OCI-LY7 (cell line): ENCODE data around the gene DOCK9. TPM values are rescaled to one million over a fixed set of nuclear protein-coding genes. Genes with fewer than 3 reads are reported as not detected.

Source experiments
- BruUV-seq: library from RNA; stranded (reverse); fragments of 400-500 nt; replicated peaks from 2 replicates; lab custom pipeline; 2021; lab: Mats Ljungman, UMichigan
- CTCF ChIA-PET: fragments of 300-600 bp; sonication (Branson Sonifier 250); formaldehyde crosslinking; loops from one replicate; lab custom pipeline; 2022; ENCODE audit warnings: antibody characterized with exemption; ENCODE audit not compliant: unreplicated experiment; lab: Charles Lee
- POLR2A ChIA-PET: fragments of 300-600 bp; sonication (Branson Sonifier 250); formaldehyde crosslinking; loops from one replicate; lab custom pipeline; 2022; ENCODE audit warnings: antibody characterized with exemption; lab: Charles Lee
- DNase-seq: peaks from one replicate; pipeline ENCODE4 v3.0.0-alpha.2; 2015; ENCODE audit warnings: low spot score
- H2AFZ ChIP-seq: fragments of 200-600 bp; sonication (generic), shearing (Covaris generic); 2 replicates; pipeline ENCODE4 v1.6.1; 2014; ENCODE audit warnings: mild to moderate bottlenecking, antibody characterized with exemption, low read length, moderate library complexity
- H3K27ac ChIP-seq: fragments of 200-600 bp; sonication (generic); 2 replicates; pipeline ENCODE4 v1.5.1; 2014; ENCODE audit warnings: mixed run types, low read depth, mild to moderate bottlenecking, moderate library complexity, low read length, inconsistent platforms; ENCODE audit not compliant: poor library complexity, severe bottlenecking
- H3K36me3 ChIP-seq: fragments of 200-600 bp; sonication (generic); 2 replicates; pipeline ENCODE4 v1.6.1; 2014; ENCODE audit warnings: mild to moderate bottlenecking, antibody characterized with exemption, low read length, moderate library complexity, mixed read lengths; ENCODE audit not compliant: insufficient read depth
- H3K4me1 ChIP-seq: fragments of 200-600 bp; sonication (generic); 2 replicates; pipeline ENCODE4 v1.5.1; 2014; ENCODE audit warnings: mild to moderate bottlenecking, low read length; ENCODE audit not compliant: insufficient read depth, poor library complexity, severe bottlenecking
- H3K4me2 ChIP-seq: fragments of 200-600 bp; sonication (generic); 2 replicates; pipeline ENCODE4 v1.6.1; 2014; ENCODE audit warnings: mild to moderate bottlenecking, low read length
- H3K4me3 ChIP-seq: fragments of 200-600 bp; sonication (generic); 2 replicates; pipeline ENCODE4 v1.5.1; 2014; ENCODE audit warnings: mild to moderate bottlenecking, low read depth, low read length; ENCODE audit not compliant: poor library complexity, severe bottlenecking
- H3K79me2 ChIP-seq: fragments of 200-600 bp; sonication (generic); 2 replicates; pipeline ENCODE4 v1.6.1; 2016; ENCODE audit warnings: low read depth, mild to moderate bottlenecking, low read length, moderate library complexity, mixed read lengths; ENCODE audit not compliant: insufficient read depth
- H3K9me2 ChIP-seq: fragments of 200-600 bp; sonication (generic); 2 replicates; pipeline ENCODE4 v1.6.1; 2016; ENCODE audit warnings: mild to moderate bottlenecking, low read length, mixed read lengths; ENCODE audit not compliant: insufficient read depth
- H3K9me3 ChIP-seq: fragments of 200-600 bp; sonication (generic); 2 replicates; pipeline ENCODE4 v1.6.1; 2014; ENCODE audit warnings: mild to moderate bottlenecking, mixed run types, low read length, mixed read lengths
- H4K20me1 ChIP-seq: fragments of 200-600 bp; sonication (generic); 2 replicates; pipeline ENCODE4 v1.6.1; 2014; ENCODE audit warnings: mild to moderate bottlenecking, antibody characterized with exemption, low read length, moderate library complexity, mixed read lengths; ENCODE audit not compliant: insufficient read depth
- CTCF ChIP-seq: fragments of 200-600 bp; sonication (generic); conservative IDR thresholded peaks from 2 replicates; pipeline ENCODE4 v1.5.1; 2014; ENCODE audit warnings: mild to moderate bottlenecking, antibody characterized with exemption, low read length, moderate library complexity, mixed read lengths
- EZH2phosphoT487 ChIP-seq: fragments of 200-600 bp; sonication (generic); IDR thresholded peaks from 2 replicates; pipeline ENCODE4 v1.6.1; 2018; ENCODE audit warnings: low read depth, borderline replicate concordance, mild to moderate bottlenecking, mixed run types, antibody characterized with exemption, low read length, moderate library complexity, mixed read lengths
- intact Hi-C: fragments of 100-400 bp; cut with micrococcal nuclease; formaldehyde crosslinking; loops from one replicate; pipeline ENCODE4 v1.10.0; 2022; ENCODE audit not compliant: unreplicated experiment
- total RNA-seq, 2 experiments: library from RNA; depleted of rRNA in 1 of 2; stranded (reverse); fragments of >200 nt in 1 of 2; shearing (Covaris generic) in 1 of 2; gene quantifications; 2 replicates each; pipeline ENCODE4 v1.2.3, GENCODE V29; 2014 to 2022

Gene DOCK9
- total RNA-seq, 2 experiments from 2014 or later = 24.0 to 28.0 TPM

GRCh38 chr13:98893371-98893770 lies 84.5 kb downstream of the DOCK9 start:
- H4K20me1 ChIP-seq = no peaks in the 10 kb centered on the region
- no peak overlapping the region for H3K4me2 ChIP-seq
- no peak overlapping the region for H2AFZ ChIP-seq
- intact Hi-C loops = no loop called here
- no peak overlapping the region for H3K4me3 ChIP-seq
- no peak for TF ChIP-seq CTCF
- no peak for TF ChIP-seq EZH2phosphoT487
- H3K9me3 ChIP-seq = no peaks in the 10 kb centered on the region
- BruUV-seq = no TSS peak
- H3K36me3 ChIP-seq = no peaks in the 10 kb centered on the region; the same call in 1 of the 2 replicates
- no peak for DNase-seq
- ChIA-PET CTCF (no interaction called here), POLR2A (no interaction called here)
- H3K27ac ChIP-seq = no peak overlapping the region
- no peaks in the 10 kb centered on the region for H3K9me2 ChIP-seq
- H3K79me2 ChIP-seq = no peaks in the 10 kb centered on the region
- peaks cover 5% of the 10 kb centered on the region for H3K4me1 ChIP-seq

DNA sequence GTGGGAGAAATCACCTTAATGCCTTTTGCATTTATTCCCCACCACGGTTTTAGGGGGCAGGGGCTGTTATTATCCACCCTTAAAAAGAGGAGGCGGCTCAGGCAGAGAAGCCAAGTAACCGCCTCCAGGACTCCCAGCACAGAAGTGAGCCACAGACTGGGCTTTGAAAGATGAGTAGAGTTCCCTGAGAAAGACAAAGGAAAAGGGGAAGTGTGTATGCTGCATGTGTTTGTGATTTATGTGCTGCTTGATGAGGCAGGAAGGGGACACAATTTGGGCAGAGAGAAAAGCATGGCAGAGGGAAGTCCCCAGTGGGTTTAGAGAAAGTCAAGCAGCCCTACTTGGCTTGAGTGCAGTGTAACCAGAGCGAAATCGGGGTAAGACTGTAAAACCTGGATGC lies 85.0 kb downstream of the DOCK9 start:
- Histone ChIP-seq H4K20me1 (no peaks in the 10 kb centered on the region), H3K27ac (no peak overlapping the region), H3K4me2 (no peak overlapping the region), H3K9me3 (no peaks in the 10 kb centered on the region), H3K36me3 (peaks cover 5% of the 10 kb centered on the region), H3K4me1 (peaks cover 5% of the 10 kb centered on the region), H2AFZ (no peak overlapping the region), H3K79me2 (no peaks in the 10 kb centered on the region), H3K9me2 (no peaks in the 10 kb centered on the region), H3K4me3 (no peak overlapping the region)
- POLR2A ChIA-PET = no interaction called here
- intact Hi-C loops = no loop called here
- CTCF ChIA-PET = no interaction called here
- no TSS peak for BruUV-seq
- peak; percentile 18 for DNase-seq
- no peak for TF ChIP-seq EZH2phosphoT487
- no peak for TF ChIP-seq CTCF

DNA sequence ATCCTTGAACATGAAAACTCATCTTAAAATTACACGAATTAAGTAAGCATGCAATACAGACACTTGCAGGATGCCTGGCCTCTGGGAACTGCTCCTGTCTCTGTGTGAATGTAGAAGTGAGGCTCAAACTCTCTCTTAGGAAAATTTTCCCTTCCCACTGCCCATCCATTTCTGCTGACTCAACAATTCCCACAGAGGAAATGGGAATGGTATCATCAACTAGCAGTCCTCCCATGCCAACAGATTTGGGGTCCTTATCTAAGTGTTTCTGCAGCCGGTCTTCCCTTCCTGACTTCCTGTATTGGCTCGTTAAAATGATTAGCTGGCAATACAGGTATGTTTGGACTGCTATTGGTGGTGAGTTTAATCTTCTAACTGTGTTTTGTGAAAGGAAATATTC lies 85.8 kb downstream of the DOCK9 start:
- TF ChIP-seq CTCF (no peak), EZH2phosphoT487 (no peak)
- H3K9me3 ChIP-seq = no peaks in the 10 kb centered on the region

More for the DNA sequence above, 85.8 kb downstream of the DOCK9 start:
- Histone ChIP-seq H4K20me1 (no peaks in the 10 kb centered on the region), H2AFZ (no peak overlapping the region), H3K4me1 (peaks cover 5% of the 10 kb centered on the region), H3K27ac (no peak overlapping the region), H3K9me2 (no peaks in the 10 kb centered on the region), H3K36me3 (peaks cover 5% of the 10 kb centered on the region), H3K79me2 (no peaks in the 10 kb centered on the region), H3K4me2 (no peak overlapping the region), H3K4me3 (no peak overlapping the region)
- ChIA-PET CTCF (no interaction called here), POLR2A (interaction anchor here (0.5 kb wide), 1 partner anchor 293 kb away, joined by 3 read pairs; no protein-coding TSS in a partner anchor)
- BruUV-seq = no TSS peak
- intact Hi-C loops = no loop called here
- no peak for DNase-seq
